Uterus (tissue), 4 donors: ENCODE measurements around the gene GPT2. TPM values are rescaled to one million over a fixed set of nuclear protein-coding genes. Genes with fewer than 3 reads are reported as not detected.

ENCODE experiments used
- DNase-seq, 2 donors: peaks; one replicate each; pipeline ENCODE4 v3.0.0-alpha.2; 2019 to 2020
- H3K27ac ChIP-seq, 2 donors: fragments of 200-600 bp; sonication (generic); 1 replicate in 1 of 2; 2 replicates in 1 of 2; pipeline ENCODE4 v1.5.1; 2016 to 2018
- H3K27me3 ChIP-seq, 2 donors: fragments of 200-600 bp; sonication (generic); one replicate each; pipeline ENCODE4 v1.5.1; 2018 to 2019; ENCODE audit warnings: control low read depth in 1 of 2
- H3K36me3 ChIP-seq, 2 donors: fragments of 200-600 bp; sonication (generic); one replicate each; pipeline ENCODE4 v1.5.1; 2019; ENCODE audit warnings: control low read depth in 1 of 2
- H3K4me1 ChIP-seq, 2 donors: fragments of 200-600 bp; sonication (generic); one replicate each; pipeline ENCODE4 v1.5.1; 2018 to 2019; ENCODE audit warnings: control low read depth in 1 of 2
- H3K4me3 ChIP-seq, 2 donors: fragments of 200-600 bp; sonication (generic); 1 replicate in 1 of 2; 2 replicates in 1 of 2; pipeline ENCODE4 v1.5.1; 2018 to 2019; ENCODE audit warnings: mild to moderate bottlenecking in 1 of 2
- H3K9me3 ChIP-seq, 2 donors: fragments of 200-600 bp; sonication (generic); one replicate each; pipeline ENCODE4 v1.5.1; 2019; ENCODE audit warnings: control low read depth in 1 of 2
- POLR2A ChIP-seq, 2 donors: fragments of 450-650 bp; IDR thresholded peaks; one replicate each; pipeline ENCODE4 v1.6.1; 2016; ENCODE audit warnings: antibody characterized with exemption in 2 of 2, mild to moderate bottlenecking in 1 of 2, moderate library complexity in 1 of 2
- intact Hi-C: fragments of 100-400 bp; cut with DNase I; formaldehyde crosslinking; loops from one replicate; pipeline ENCODE4 v1.15.1; 2023; ENCODE audit warnings: low total_unique reads
- total RNA-seq, 4 donors: library from RNA; depleted of rRNA in 3 of 4; stranded (reverse); fragments of >200 nt in 3 of 4; gene quantifications; one replicate each; pipeline versions ENCODE4 v1.1.0 to v1.2.4, GENCODE V29; 2014 to 2023
- TF ChIP-seq, protein P1 (sequence below), 4 experiments: fragments of 200-600 bp in 2 of 4; fragments of 450-650 bp in 2 of 4; sonication (generic) in 2 of 4; IDR thresholded peaks; one replicate each; pipeline ENCODE4 v1.5.1; 2016 to 2019; ENCODE audit warnings: antibody characterized with exemption in 4 of 4, mild to moderate bottlenecking in 2 of 4, moderate library complexity in 1 of 4
- donor health status: DM: yes; HTN: yes; CAD: no.

Gene GPT2
- total RNA-seq, 4 donors from 2014 or later, result 1.5 to 11.0 (median 4.4) TPM; not detected in 1

DNA sequence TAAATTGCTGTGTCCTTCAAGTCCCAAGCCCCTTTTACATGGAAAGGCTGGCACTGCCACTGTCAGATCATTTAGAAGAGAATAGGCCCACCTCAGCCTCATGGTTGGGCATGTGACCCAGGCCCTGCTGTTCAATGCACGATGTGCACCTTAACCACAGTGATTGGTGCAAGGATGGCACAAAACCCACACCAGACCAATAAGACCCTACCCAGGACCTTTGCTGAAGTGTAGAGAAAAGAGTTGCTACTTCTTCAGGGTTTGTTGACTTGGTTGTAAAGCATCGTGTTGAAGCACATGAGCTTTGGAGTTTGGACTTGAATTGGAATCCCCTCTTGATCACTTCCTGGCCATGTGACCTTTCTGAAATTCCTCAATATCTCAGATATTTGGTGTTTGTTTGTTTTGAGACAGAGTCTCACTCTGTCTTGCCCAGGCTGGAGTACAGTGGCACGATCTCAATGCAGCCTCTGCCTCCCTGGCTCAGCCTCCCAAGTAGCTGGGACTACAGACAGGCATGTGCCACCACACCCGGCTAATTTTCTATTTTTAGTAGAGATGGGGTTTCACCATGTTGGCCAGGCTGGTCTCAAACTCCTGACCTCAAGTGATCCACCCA lies 64.5 kb downstream of the GPT2 start:
- intact Hi-C loops, result no loop called here
- Histone ChIP-seq H3K36me3 (no peaks in the 10 kb centered on the region), H3K27me3 (no peaks in the 10 kb centered on the region), H3K27ac (no peak overlapping the region), H3K4me1 (no peaks in the 10 kb centered on the region), H3K9me3 (no peaks in the 10 kb centered on the region), H3K4me3 (no peak overlapping the region)
- no peak for DNase-seq
- TF ChIP-seq, protein P1, sequence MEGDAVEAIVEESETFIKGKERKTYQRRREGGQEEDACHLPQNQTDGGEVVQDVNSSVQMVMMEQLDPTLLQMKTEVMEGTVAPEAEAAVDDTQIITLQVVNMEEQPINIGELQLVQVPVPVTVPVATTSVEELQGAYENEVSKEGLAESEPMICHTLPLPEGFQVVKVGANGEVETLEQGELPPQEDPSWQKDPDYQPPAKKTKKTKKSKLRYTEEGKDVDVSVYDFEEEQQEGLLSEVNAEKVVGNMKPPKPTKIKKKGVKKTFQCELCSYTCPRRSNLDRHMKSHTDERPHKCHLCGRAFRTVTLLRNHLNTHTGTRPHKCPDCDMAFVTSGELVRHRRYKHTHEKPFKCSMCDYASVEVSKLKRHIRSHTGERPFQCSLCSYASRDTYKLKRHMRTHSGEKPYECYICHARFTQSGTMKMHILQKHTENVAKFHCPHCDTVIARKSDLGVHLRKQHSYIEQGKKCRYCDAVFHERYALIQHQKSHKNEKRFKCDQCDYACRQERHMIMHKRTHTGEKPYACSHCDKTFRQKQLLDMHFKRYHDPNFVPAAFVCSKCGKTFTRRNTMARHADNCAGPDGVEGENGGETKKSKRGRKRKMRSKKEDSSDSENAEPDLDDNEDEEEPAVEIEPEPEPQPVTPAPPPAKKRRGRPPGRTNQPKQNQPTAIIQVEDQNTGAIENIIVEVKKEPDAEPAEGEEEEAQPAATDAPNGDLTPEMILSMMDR (IDR thresholded peaks at IDR 0.05), result no peak
- no peak for TF ChIP-seq POLR2A (IDR thresholded peaks at IDR 0.05)

DNA sequence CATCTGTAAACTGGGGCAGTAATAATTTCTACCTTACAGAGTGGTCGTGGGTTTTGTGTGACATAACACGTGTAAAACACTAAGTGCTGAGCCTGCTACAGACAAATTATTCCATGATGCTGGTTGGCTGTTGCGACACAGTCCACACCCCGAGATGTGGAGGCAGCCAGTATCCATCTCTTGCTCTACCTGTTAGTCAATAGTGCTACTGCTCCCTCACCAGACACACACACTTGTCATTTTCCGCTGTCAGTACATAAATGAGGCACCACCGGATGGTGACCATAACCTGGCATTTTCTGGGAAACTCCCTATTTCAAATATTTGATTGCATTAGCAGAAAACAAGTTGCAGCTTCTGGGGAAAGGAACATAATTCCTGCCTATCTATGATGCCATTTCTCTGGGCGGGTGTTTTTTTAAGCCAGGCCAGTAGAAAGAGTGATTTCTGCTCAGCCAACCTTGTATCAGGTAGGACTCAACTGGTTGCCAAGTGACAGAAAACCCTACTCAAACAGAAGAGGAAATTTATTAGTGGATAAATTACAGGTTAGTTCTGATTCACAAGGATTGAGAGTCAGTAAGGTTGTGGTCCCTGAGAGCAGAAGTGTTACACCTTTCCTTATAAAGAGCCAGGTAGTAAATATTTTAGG lies 65.2 kb downstream of the GPT2 start:
- H3K9me3 ChIP-seq, result no peaks in the 10 kb centered on the region
- TF ChIP-seq, protein P1 (IDR thresholded peaks at IDR 0.05), result no peak
- no peak for TF ChIP-seq POLR2A (IDR thresholded peaks at IDR 0.05)
- H3K27ac ChIP-seq, result no peak overlapping the region
- no peaks in the 10 kb centered on the region for H3K27me3 ChIP-seq
- DNase-seq, result no peak
- no peaks in the 10 kb centered on the region for H3K4me1 ChIP-seq
- H3K4me3 ChIP-seq, result no peak overlapping the region
- no peaks in the 10 kb centered on the region for H3K36me3 ChIP-seq
- intact Hi-C loops, result no loop called here

DNA sequence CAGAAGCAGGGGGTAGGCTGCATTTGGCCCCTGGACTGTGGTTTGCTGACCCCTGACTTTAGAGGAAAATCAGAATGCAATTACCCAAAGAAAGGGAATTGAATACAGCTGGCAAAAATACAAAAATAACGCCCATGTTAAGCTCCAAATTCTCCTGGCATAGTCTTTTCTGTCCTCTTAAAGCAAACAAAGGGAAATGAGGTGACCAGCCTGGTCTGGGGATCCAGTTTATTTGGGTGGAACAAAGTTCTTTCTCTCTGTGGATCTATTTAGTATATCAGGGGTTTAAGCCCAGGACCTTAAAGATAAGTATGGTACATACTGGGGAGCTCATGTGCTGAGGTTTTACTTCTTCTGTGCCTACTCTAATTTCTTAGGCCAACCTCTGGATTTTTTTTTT lies 65.8 kb downstream of the GPT2 start:
- intact Hi-C loops, result no loop called here
- H3K9me3 ChIP-seq, result no peaks in the 10 kb centered on the region
- DNase-seq, result no peak
- no peak overlapping the region for H3K4me3 ChIP-seq
- H3K27ac ChIP-seq, result no peak overlapping the region
- H3K36me3 ChIP-seq, result no peaks in the 10 kb centered on the region
- TF ChIP-seq POLR2A (IDR thresholded peaks at IDR 0.05), result no peak
- TF ChIP-seq, protein P1 (IDR thresholded peaks at IDR 0.05), result no peak
- H3K27me3 ChIP-seq, result no peaks in the 10 kb centered on the region
- H3K4me1 ChIP-seq, result no peaks in the 10 kb centered on the region

GRCh38 chr16:46954562-46954961 lies 70.4 kb downstream of the GPT2 start:
- Histone ChIP-seq H3K27me3 (no peaks in the 10 kb centered on the region), H3K4me3 (no peak overlapping the region), H3K9me3 (no peaks in the 10 kb centered on the region), H3K27ac (no peak overlapping the region), H3K36me3 (no peaks in the 10 kb centered on the region), H3K4me1 (no peaks in the 10 kb centered on the region)
- no peak for TF ChIP-seq POLR2A (IDR thresholded peaks at IDR 0.05)
- TF ChIP-seq, protein P1 (IDR thresholded peaks at IDR 0.05), result no peak
- intact Hi-C loops, result no loop called here
- DNase-seq, result no peak
